SK-N-MC (cell line): ENCODE results near the gene DPP10.
"Not testable (repeated sequence)": the region's sequence is repeated elsewhere in the genome, so short reads cannot be mapped to it uniquely, and the experiment has no call there.

ENCODE experiments used
- DNase-seq: peaks from one replicate; pipeline ENCODE4 v3.0.0-alpha.2; 2011; ENCODE audit warnings: low read depth, low spot score
- H3K27ac ChIP-seq: fragments of 200-600 bp; sonication (generic); 2 replicates; pipeline ENCODE4 v1.5.1; 2016; ENCODE audit warnings: mixed run types
- H3K36me3 ChIP-seq: fragments of 200-600 bp; sonication (generic); 2 replicates; pipeline ENCODE4 v1.6.1; 2017; ENCODE audit warnings: antibody characterized with exemption, low read length, mixed read lengths; ENCODE audit not compliant: insufficient read depth
- H3K4me3 ChIP-seq: fragments of 200-600 bp; sonication (generic); 2 replicates; pipeline ENCODE4 v1.5.1; 2016
- H3K9ac ChIP-seq: fragments of 200-600 bp; sonication (generic); 2 replicates; pipeline ENCODE4 v1.8.0; 2017; ENCODE audit warnings: mixed run types, mixed read lengths; ENCODE audit not compliant: insufficient read length
- H3K9me3 ChIP-seq: fragments of 200-600 bp; sonication (generic); 2 replicates; pipeline ENCODE4 v1.6.1; 2017; ENCODE audit warnings: low read depth, mild to moderate bottlenecking, antibody characterized with exemption, low read length, moderate library complexity, mixed read lengths
- EZH2 ChIP-seq: fragments of 200-600 bp; sonication (generic); IDR thresholded peaks from one replicate; pipeline ENCODE4 v1.6.1; 2017; ENCODE audit warnings: antibody characterized with exemption
- FOXP2 ChIP-seq: optimal IDR thresholded peaks from 2 replicates; pipeline ENCODE3; 2011; ENCODE audit warnings: mild to moderate bottlenecking, moderate library complexity; ENCODE audit not compliant: insufficient read depth; ENCODE audit errors: extremely low read length, control extremely low read depth
- POLR2AphosphoS5 ChIP-seq: IDR thresholded peaks from 2 replicates; pipeline ENCODE4 v1.6.1; 2012; ENCODE audit warnings: mild to moderate bottlenecking, low read depth, low read length, borderline replicate concordance

DPP10 gene

GRCh38 chr2:114735126-114735525 lies 292.7 kb downstream of the DPP10 start:
- TF ChIP-seq EZH2 (no peak), POLR2AphosphoS5 (no peak), FOXP2 (no peak)
- Histone ChIP-seq H3K4me3 (no peak overlapping the region), H3K9me3 (no peaks in the 10 kb centered on the region), H3K36me3 (no peaks in the 10 kb centered on the region), H3K9ac (no peak overlapping the region), H3K27ac (no peak overlapping the region)
- no peak for DNase-seq

- Histone ChIP-seq H3K9ac (no peak overlapping the region), H3K9me3 (no peaks in the 10 kb centered on the region), H3K27ac (no peak overlapping the region), H3K36me3 (no peaks in the 10 kb centered on the region), H3K4me3 (no peak overlapping the region)
- DNase-seq = no peak
- TF ChIP-seq EZH2 (no peak), FOXP2 (no peak), POLR2AphosphoS5 (no peak)
Observed at GRCh38 chr2:114742245-114742644, 299.8 kb downstream of the DPP10 start.

- no peak overlapping the region for H3K27ac ChIP-seq
- TF ChIP-seq FOXP2 (no peak), EZH2 (no peak), POLR2AphosphoS5 (no peak)
- no peaks in the 10 kb centered on the region for H3K36me3 ChIP-seq
- H3K4me3 ChIP-seq = no peak overlapping the region
- DNase-seq = no peak
- H3K9ac ChIP-seq = no peak overlapping the region
- no peaks in the 10 kb centered on the region for H3K9me3 ChIP-seq
Observed at GRCh38 chr2:114745700-114746099, 303.3 kb downstream of the DPP10 start.

GRCh38 chr2:114748175-114748574 lies 305.7 kb downstream of the DPP10 start:
- not testable (repeated sequence) for H3K27ac ChIP-seq, H3K4me3 ChIP-seq, H3K9ac ChIP-seq, DNase-seq, H3K36me3 ChIP-seq, H3K9me3 ChIP-seq

GRCh38 chr2:114752425-114752824 lies 310.0 kb downstream of the DPP10 start:
- Histone ChIP-seq H3K9me3 (no peaks in the 10 kb centered on the region), H3K27ac (no peak overlapping the region), H3K36me3 (no peaks in the 10 kb centered on the region), H3K9ac (no peak overlapping the region), H3K4me3 (no peak overlapping the region)
- TF ChIP-seq POLR2AphosphoS5 (no peak), EZH2 (no peak), FOXP2 (no peak)
- DNase-seq = no peak

GRCh38 chr2:114753145-114753544 lies 310.7 kb downstream of the DPP10 start:
- Histone ChIP-seq H3K9ac (no peak overlapping the region), H3K36me3 (no peaks in the 10 kb centered on the region), H3K27ac (no peak overlapping the region), H3K4me3 (no peak overlapping the region), H3K9me3 (no peaks in the 10 kb centered on the region)
- TF ChIP-seq FOXP2 = no peak
- TF ChIP-seq POLR2AphosphoS5 = no peak
- TF ChIP-seq EZH2 = no peak
- no peak for DNase-seq

GRCh38 chr2:114754907-114755563 lies 312.6 kb downstream of the DPP10 start:
- Histone ChIP-seq H3K9ac (no peak overlapping the region), H3K4me3 (no peak overlapping the region), H3K9me3 (no peaks in the 10 kb centered on the region), H3K36me3 (no peaks in the 10 kb centered on the region), H3K27ac (no peak overlapping the region)
- no peak for DNase-seq
- no peak for TF ChIP-seq EZH2
- TF ChIP-seq FOXP2 = no peak
- TF ChIP-seq POLR2AphosphoS5 = no peak

- no peak overlapping the region for H3K9ac ChIP-seq
- no peak for TF ChIP-seq EZH2
- TF ChIP-seq FOXP2 = no peak
- no peak for TF ChIP-seq POLR2AphosphoS5
- DNase-seq = no peak
- H3K4me3 ChIP-seq = no peak overlapping the region
- no peak overlapping the region for H3K27ac ChIP-seq
- no peaks in the 10 kb centered on the region for H3K9me3 ChIP-seq
- H3K36me3 ChIP-seq = no peaks in the 10 kb centered on the region
Observed at GRCh38 chr2:114762376-114762775, 319.9 kb downstream of the DPP10 start.

GRCh38 chr2:114762986-114763385 lies 320.5 kb downstream of the DPP10 start:
- TF ChIP-seq POLR2AphosphoS5 = no peak
- no peak for TF ChIP-seq FOXP2
- no peak for TF ChIP-seq EZH2
- no peak overlapping the region for H3K4me3 ChIP-seq
- H3K27ac ChIP-seq = no peak overlapping the region
- H3K9me3 ChIP-seq = no peaks in the 10 kb centered on the region
- H3K36me3 ChIP-seq = no peaks in the 10 kb centered on the region
- no peak overlapping the region for H3K9ac ChIP-seq
- DNase-seq = no peak
